ENCODE data around the gene PNKP.

PNKP gene

GRCh38 chr19:49814010-49814409 lies 53.4 kb downstream of the PNKP start:
- DNase-seq: no peak

- DNase-seq: peak; percentile 82
Measured at GRCh38 chr19:49812997-49813861, 54.1 kb downstream of the PNKP start, which contains the start of gene FUZ. FUZ (minus strand) TSS chr19:49813292; CDS start chr19:49813106, 186 bp downstream.

GRCh38 chr19:49812452-49812996 lies 54.9 kb downstream of the PNKP start:
- no peak for DNase-seq

GRCh38 chr19:49811328-49811727 lies 56.0 kb downstream of the PNKP start:
- DNase-seq: no peak
